ENCODE results near the gene SERPIND1.

The SERPIND1 gene

DNA sequence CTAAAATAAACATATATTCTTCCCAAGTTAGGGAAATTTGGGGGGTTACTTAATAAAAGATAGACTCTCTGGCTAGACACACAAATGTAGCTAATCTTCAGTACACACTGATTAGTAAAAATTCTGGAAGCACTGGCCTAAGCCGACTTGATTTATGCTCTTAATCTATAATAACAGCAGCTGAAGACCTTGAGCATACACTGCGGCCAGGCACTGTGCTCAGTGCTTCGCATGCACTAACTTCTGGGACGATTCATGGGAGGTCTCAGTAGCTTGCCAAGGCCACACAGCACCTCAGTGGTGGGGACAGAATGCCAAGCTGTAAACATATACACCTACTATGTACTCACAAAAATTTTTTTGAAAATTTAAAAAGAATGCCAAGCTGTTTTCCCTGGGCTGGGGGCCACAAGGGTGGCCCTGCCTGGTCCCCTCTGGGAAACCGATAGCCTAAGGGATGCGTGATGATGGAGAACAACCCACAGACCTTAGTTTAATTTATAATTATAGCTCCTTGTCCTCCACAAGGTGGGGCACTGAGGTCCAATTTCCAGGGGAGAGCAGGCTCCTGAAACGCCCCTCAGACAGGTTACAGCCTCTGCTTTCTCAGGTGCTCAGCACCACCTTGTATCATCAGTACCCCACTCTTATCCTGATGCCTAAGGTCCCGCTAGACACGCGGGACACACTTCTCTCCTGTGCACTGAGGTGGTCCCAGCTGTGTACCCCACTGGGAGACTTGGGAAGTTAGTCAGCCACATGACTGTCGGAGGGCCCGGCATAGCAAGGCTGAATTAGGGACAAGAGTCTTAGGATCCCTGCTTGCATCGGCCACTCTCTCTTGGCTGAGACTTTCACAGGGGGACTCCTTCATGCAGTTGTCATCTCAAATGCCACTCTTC lies 20.1 kb downstream of the SERPIND1 start:
- no peaks in the 10 kb centered on the region for H3K36me3 ChIP-seq (replicated peaks; ENCODE audit: insufficient read depth, low read length)
- no peaks in the 10 kb centered on the region for H3K9me3 ChIP-seq (replicated peaks; ENCODE audit: insufficient read depth, low read length)
- no peaks in the 10 kb centered on the region for H3K9me2 ChIP-seq (replicated peaks; ENCODE audit: insufficient read depth, low read length)
- no peaks in the 10 kb centered on the region for H3K27me3 ChIP-seq (replicated peaks; ENCODE audit: insufficient read depth, low read length)
- H3K79me2 ChIP-seq (ENCODE audit: low read length): no peaks in the 10 kb centered on the region
- H3K27ac ChIP-seq (ENCODE audit: low read length): no peak overlapping the region
- no peak for TF ChIP-seq EZH2phosphoT487 (IDR thresholded peaks at IDR 0.05; ENCODE audit: low read length)
- TF ChIP-seq, protein P1, sequence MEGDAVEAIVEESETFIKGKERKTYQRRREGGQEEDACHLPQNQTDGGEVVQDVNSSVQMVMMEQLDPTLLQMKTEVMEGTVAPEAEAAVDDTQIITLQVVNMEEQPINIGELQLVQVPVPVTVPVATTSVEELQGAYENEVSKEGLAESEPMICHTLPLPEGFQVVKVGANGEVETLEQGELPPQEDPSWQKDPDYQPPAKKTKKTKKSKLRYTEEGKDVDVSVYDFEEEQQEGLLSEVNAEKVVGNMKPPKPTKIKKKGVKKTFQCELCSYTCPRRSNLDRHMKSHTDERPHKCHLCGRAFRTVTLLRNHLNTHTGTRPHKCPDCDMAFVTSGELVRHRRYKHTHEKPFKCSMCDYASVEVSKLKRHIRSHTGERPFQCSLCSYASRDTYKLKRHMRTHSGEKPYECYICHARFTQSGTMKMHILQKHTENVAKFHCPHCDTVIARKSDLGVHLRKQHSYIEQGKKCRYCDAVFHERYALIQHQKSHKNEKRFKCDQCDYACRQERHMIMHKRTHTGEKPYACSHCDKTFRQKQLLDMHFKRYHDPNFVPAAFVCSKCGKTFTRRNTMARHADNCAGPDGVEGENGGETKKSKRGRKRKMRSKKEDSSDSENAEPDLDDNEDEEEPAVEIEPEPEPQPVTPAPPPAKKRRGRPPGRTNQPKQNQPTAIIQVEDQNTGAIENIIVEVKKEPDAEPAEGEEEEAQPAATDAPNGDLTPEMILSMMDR (IDR thresholded peaks at IDR 0.05; ENCODE audit: low read length): no peak
- no peak for TF ChIP-seq EZH2 (optimal IDR thresholded peaks at IDR 0.05; ENCODE audit: low read depth, low read length)
- no peak for DNase-seq
- no peak overlapping the region for H3K9ac ChIP-seq (ENCODE audit: low read length)
- H3F3A ChIP-seq (ENCODE audit: insufficient read depth, low read length): no peaks in the 10 kb centered on the region
- H3K4me1 ChIP-seq (ENCODE audit: low read length): no peaks in the 10 kb centered on the region
- no peak overlapping the region for H3K4me3 ChIP-seq (ENCODE audit: low read length)
- no peaks in the 10 kb centered on the region for H4K20me1 ChIP-seq (ENCODE audit: insufficient read depth, low read length)
- no peak overlapping the region for H3K4me2 ChIP-seq (ENCODE audit: low read depth, low read length)
- no peak overlapping the region for H2AFZ ChIP-seq (ENCODE audit: low read length)

DNA sequence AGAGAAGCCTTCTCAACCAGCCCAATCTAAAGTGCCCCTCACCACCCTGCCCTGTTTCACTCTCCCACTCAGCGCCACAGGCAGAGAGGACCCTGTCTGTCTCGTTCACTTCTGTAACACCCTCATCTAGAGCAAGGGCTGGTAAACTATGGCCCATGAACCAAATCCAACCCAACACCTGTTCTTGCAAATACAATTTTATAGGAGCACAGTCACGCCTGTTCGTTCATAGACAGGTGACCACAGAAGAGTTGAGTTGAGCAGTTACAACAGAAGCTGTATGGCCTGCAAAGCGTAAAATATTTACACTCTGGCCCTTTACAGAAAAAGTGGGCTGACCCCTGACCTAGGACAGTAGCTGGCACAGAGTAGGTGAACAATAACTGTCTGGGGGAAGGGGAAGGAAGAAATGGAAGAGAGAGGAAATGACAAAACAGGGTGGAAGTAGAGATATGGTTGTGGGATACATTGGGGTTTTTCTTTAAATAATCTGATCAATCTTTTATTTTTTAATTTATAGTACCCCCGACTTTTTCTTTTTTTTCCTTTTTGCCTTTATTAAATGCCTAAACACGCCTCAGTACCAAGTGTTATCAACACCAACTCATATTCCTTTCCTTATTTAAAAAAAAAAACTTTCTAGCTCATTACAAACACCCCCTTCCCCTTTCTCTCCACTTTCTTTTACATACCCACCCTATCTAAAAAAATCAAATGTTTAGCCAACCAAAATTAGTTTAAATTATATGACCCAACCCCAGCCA lies 20.9 kb downstream of the SERPIND1 start:
- Histone ChIP-seq H3K36me3 (replicated peaks; ENCODE audit: insufficient read depth, low read length) (no peaks in the 10 kb centered on the region), H3K9me2 (replicated peaks; ENCODE audit: insufficient read depth, low read length) (no peaks in the 10 kb centered on the region), H3K4me1 (ENCODE audit: low read length) (no peaks in the 10 kb centered on the region), H3K4me3 (ENCODE audit: low read length) (no peak overlapping the region), H2AFZ (ENCODE audit: low read length) (no peak overlapping the region), H3K27me3 (replicated peaks; ENCODE audit: insufficient read depth, low read length) (no peaks in the 10 kb centered on the region), H3K9me3 (replicated peaks; ENCODE audit: insufficient read depth, low read length) (no peaks in the 10 kb centered on the region), H3K79me2 (ENCODE audit: low read length) (no peaks in the 10 kb centered on the region), H3K4me2 (ENCODE audit: low read depth, low read length) (no peak overlapping the region), H3K27ac (ENCODE audit: low read length) (no peak overlapping the region), H4K20me1 (ENCODE audit: insufficient read depth, low read length) (no peaks in the 10 kb centered on the region), H3K9ac (ENCODE audit: low read length) (no peak overlapping the region), H3F3A (ENCODE audit: insufficient read depth, low read length) (no peaks in the 10 kb centered on the region)
- TF ChIP-seq, protein P1 (IDR thresholded peaks at IDR 0.05; ENCODE audit: low read length): no peak
- no peak for TF ChIP-seq EZH2 (optimal IDR thresholded peaks at IDR 0.05; ENCODE audit: low read depth, low read length)
- TF ChIP-seq EZH2phosphoT487 (IDR thresholded peaks at IDR 0.05; ENCODE audit: low read length): no peak
- no peak for DNase-seq

DNA sequence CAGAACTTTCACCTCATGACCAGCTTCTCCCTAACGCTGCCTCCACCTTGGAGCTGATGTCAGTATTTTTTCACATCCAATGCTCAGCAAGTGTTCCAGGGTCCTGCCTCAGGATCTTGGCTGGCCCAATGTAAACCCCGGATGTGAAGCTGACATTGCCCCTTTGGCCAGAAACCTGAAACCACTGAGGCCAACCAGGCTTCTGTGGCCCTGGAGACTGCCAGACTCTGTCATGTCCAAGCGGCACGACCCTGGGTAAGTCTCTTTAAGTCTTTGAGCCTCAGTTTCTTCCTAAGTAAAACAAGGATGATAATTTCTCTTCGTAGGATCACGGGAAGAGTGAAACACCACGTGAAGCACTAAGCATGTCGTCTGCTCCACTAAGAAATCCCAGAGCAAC lies 22.8 kb downstream of the SERPIND1 start:
- DNase-seq: no peak
- TF ChIP-seq EZH2phosphoT487 (IDR thresholded peaks at IDR 0.05; ENCODE audit: low read length): no peak
- H3K4me3 ChIP-seq (ENCODE audit: low read length): no peak overlapping the region
- H3K9me2 ChIP-seq (replicated peaks; ENCODE audit: insufficient read depth, low read length): no peaks in the 10 kb centered on the region
- 0 out of 2 replicates have a peak, but pooled peaks cover 3% of the 10 kb centered on the region for H3K36me3 ChIP-seq (replicated peaks; ENCODE audit: insufficient read depth, low read length)
- H3F3A ChIP-seq (ENCODE audit: insufficient read depth, low read length): no peaks in the 10 kb centered on the region
- no peak overlapping the region for H3K9ac ChIP-seq (ENCODE audit: low read length)
- H2AFZ ChIP-seq (ENCODE audit: low read length): no peak overlapping the region
- no peak overlapping the region for H3K4me2 ChIP-seq (ENCODE audit: low read depth, low read length)
- H3K4me1 ChIP-seq (ENCODE audit: low read length): no peaks in the 10 kb centered on the region
- no peaks in the 10 kb centered on the region for H4K20me1 ChIP-seq (ENCODE audit: insufficient read depth, low read length)
- no peaks in the 10 kb centered on the region for H3K27me3 ChIP-seq (replicated peaks; ENCODE audit: insufficient read depth, low read length)
- no peaks in the 10 kb centered on the region for H3K9me3 ChIP-seq (replicated peaks; ENCODE audit: insufficient read depth, low read length)
- H3K27ac ChIP-seq (ENCODE audit: low read length): no peak overlapping the region
- H3K79me2 ChIP-seq (ENCODE audit: low read length): no peaks in the 10 kb centered on the region
